SK-N-SH treated with all-trans-retinoic acid at 6 μM for 48 hours (cell line): Measurements from ENCODE around the gene LNPK.

ENCODE experiments used
- ATAC-seq: fragments of 200-7000 bp; cut with Tn5 transposase; 3 replicates; pipeline ENCODE4 v1.9.1; 2020; ENCODE audit warnings: mild to moderate bottlenecking, moderate library complexity
- ARNTL ChIP-seq: fragments of 450-650 bp; formaldehyde crosslinking; IDR thresholded peaks from 2 replicates; pipeline ENCODE4 v1.5.0; 2020; ENCODE audit warnings: low read depth, mild to moderate bottlenecking, moderate library complexity, borderline replicate concordance
- BACH2 ChIP-seq: fragments of 250-450 bp; sonication (Bioruptor Pico); IDR thresholded peaks from 2 replicates; pipeline ENCODE4 v1.9.0; 2021; ENCODE audit warnings: mild to moderate bottlenecking, borderline replicate concordance
- CREB5 ChIP-seq: fragments of 250-450 bp; sonication (Bioruptor Pico); IDR thresholded peaks from 2 replicates; pipeline ENCODE4 v1.5.1; 2020; ENCODE audit warnings: low read depth, mild to moderate bottlenecking, moderate library complexity
- CSDC2 ChIP-seq: fragments of 250-450 bp; sonication (Bioruptor Pico); IDR thresholded peaks from 2 replicates; pipeline ENCODE4 v1.5.0; 2020; ENCODE audit warnings: mild to moderate bottlenecking, moderate library complexity
- CSRNP3 ChIP-seq: fragments of 250-450 bp; sonication (Bioruptor Pico); IDR thresholded peaks from 2 replicates; pipeline ENCODE4 v1.5.1; 2021; ENCODE audit warnings: mild to moderate bottlenecking, moderate library complexity
- ESRRG ChIP-seq: fragments of 250-450 bp; sonication (Bioruptor Pico); IDR thresholded peaks from 2 replicates; pipeline ENCODE4 v1.6.1; 2021; ENCODE audit warnings: mild to moderate bottlenecking
- OSR1 ChIP-seq: fragments of 250-450 bp; sonication (Bioruptor Pico); IDR thresholded peaks from 2 replicates; pipeline ENCODE4 v1.8.0; 2022; ENCODE audit warnings: moderate library complexity, mild to moderate bottlenecking, inconsistent platforms
- PATZ1 ChIP-seq: fragments of 250-450 bp; sonication (Bioruptor Pico); IDR thresholded peaks from 2 replicates; pipeline ENCODE4 v1.8.0; 2020; ENCODE audit warnings: mild to moderate bottlenecking, moderate library complexity, borderline replicate concordance
- POU6F1 ChIP-seq: fragments of 250-450 bp; sonication (Bioruptor Pico); IDR thresholded peaks from 2 replicates; pipeline ENCODE4 v1.8.0; 2021; ENCODE audit warnings: low read depth, mild to moderate bottlenecking, moderate library complexity, borderline replicate concordance
- PPARA ChIP-seq: fragments of 250-450 bp; sonication (Bioruptor Pico); IDR thresholded peaks from 2 replicates; pipeline ENCODE4 v1.5.0; 2020; ENCODE audit warnings: mild to moderate bottlenecking, borderline replicate concordance
- RARB ChIP-seq: fragments of 250-450 bp; sonication (Bioruptor Pico); IDR thresholded peaks from 2 replicates; pipeline ENCODE4 v1.8.0; 2021; ENCODE audit warnings: mild to moderate bottlenecking, moderate library complexity
- SNAI2 ChIP-seq: fragments of 250-450 bp; sonication (Bioruptor Pico); IDR thresholded peaks from 2 replicates; pipeline ENCODE4 v1.5.0; 2020; ENCODE audit warnings: mild to moderate bottlenecking, moderate library complexity
- TCF4 ChIP-seq: fragments of 250-450 bp; sonication (Bioruptor Pico); IDR thresholded peaks from 2 replicates; pipeline ENCODE4 v1.8.0; 2021; ENCODE audit warnings: mild to moderate bottlenecking, moderate library complexity, borderline replicate concordance
- TOX ChIP-seq: fragments of 250-450 bp; sonication (Bioruptor Pico); IDR thresholded peaks from 2 replicates; pipeline ENCODE4 v1.8.0; 2021; ENCODE audit warnings: mild to moderate bottlenecking, moderate library complexity, borderline replicate concordance
- ZC3H10 ChIP-seq: fragments of 250-450 bp; sonication (Bioruptor Pico); IDR thresholded peaks from 2 replicates; pipeline ENCODE4 v1.5.1; 2021; ENCODE audit warnings: mild to moderate bottlenecking, moderate library complexity
- ZFP3 ChIP-seq: fragments of 250-450 bp; sonication (Bioruptor Pico); IDR thresholded peaks from 2 replicates; pipeline ENCODE4 v1.5.0; 2020; ENCODE audit warnings: mild to moderate bottlenecking, moderate library complexity
- ZFP30 ChIP-seq: fragments of 450-650 bp; formaldehyde crosslinking; IDR thresholded peaks from 2 replicates; pipeline ENCODE4 v1.5.0; 2022; ENCODE audit warnings: mild to moderate bottlenecking, moderate library complexity
- ZNF565 ChIP-seq: fragments of 450-650 bp; formaldehyde crosslinking; conservative IDR thresholded peaks from 2 replicates; pipeline ENCODE4 v1.5.0; 2020; ENCODE audit warnings: low read depth, mild to moderate bottlenecking, moderate library complexity
- ZNF70 ChIP-seq: fragments of 450-650 bp; formaldehyde crosslinking; IDR thresholded peaks from 2 replicates; pipeline ENCODE4 v1.5.0; 2020; ENCODE audit warnings: mild to moderate bottlenecking, moderate library complexity
- ZNF8 ChIP-seq: fragments of 450-650 bp; formaldehyde crosslinking; IDR thresholded peaks from 2 replicates; pipeline ENCODE4 v1.5.0; 2020; ENCODE audit warnings: mild to moderate bottlenecking, moderate library complexity

The LNPK gene

GRCh38 chr2:175929850-175930249 lies 72.2 kb downstream of the LNPK start:
- ATAC-seq, result peak; percentile 25; the same call in 2 of the 3 replicates
- TF ChIP-seq CREB5 (no peak), BACH2 (CRISPR knock-in tag) (no peak), ZNF70 (CRISPR knock-in tag) (no peak), ZC3H10 (CRISPR knock-in tag) (no peak), TOX (CRISPR knock-in tag) (no peak), POU6F1 (CRISPR knock-in tag) (no peak), ZNF565 (CRISPR knock-in tag) (no peak), PATZ1 (CRISPR knock-in tag) (no peak), ZFP3 (CRISPR knock-in tag) (no peak), PPARA (CRISPR knock-in tag) (no peak), TCF4 (CRISPR knock-in tag) (no peak), CSDC2 (CRISPR knock-in tag) (no peak)

- TF ChIP-seq ZC3H10 (CRISPR knock-in tag) (no peak), PPARA (CRISPR knock-in tag) (no peak), ZFP3 (CRISPR knock-in tag) (no peak), ZNF8 (CRISPR knock-in tag) (no peak), RARB (no peak), ZNF565 (CRISPR knock-in tag) (no peak), ESRRG (CRISPR knock-in tag) (no peak), CREB5 (no peak), CSRNP3 (CRISPR knock-in tag) (no peak), TCF4 (CRISPR knock-in tag) (no peak), OSR1 (CRISPR knock-in tag) (no peak), SNAI2 (no peak), ZFP30 (CRISPR knock-in tag) (no peak), BACH2 (CRISPR knock-in tag) (no peak), PATZ1 (CRISPR knock-in tag) (no peak)
- ATAC-seq, result peak; percentile 74
Observed at GRCh38 chr2:175926272-175926671, 75.8 kb downstream of the LNPK start.

- no peak for ATAC-seq
- TF ChIP-seq ESRRG (CRISPR knock-in tag), result no peak
- TF ChIP-seq PPARA (CRISPR knock-in tag), result no peak
- no peak for TF ChIP-seq ARNTL
- TF ChIP-seq CSDC2 (CRISPR knock-in tag), result no peak
Observed at GRCh38 chr2:175922160-175922559, 79.9 kb downstream of the LNPK start.
